Vagina (tissue), 2 donors: ENCODE results near the gene PUS3.

ENCODE experiments used
- POLR2A ChIP-seq, 2 donors: fragments of 450-650 bp; IDR thresholded peaks; one replicate each; pipeline ENCODE4 v1.6.1; 2017; ENCODE audit warnings: antibody characterized with exemption in 2 of 2, mild to moderate bottlenecking in 2 of 2, moderate library complexity in 2 of 2
- POLR2AphosphoS5 ChIP-seq, 2 donors: sonication (generic); formaldehyde crosslinking; IDR thresholded peaks; one replicate each; pipeline ENCODE4 v1.9.0; 2017; ENCODE audit warnings: antibody characterized with exemption in 2 of 2, mild to moderate bottlenecking in 2 of 2, low read depth in 1 of 2; ENCODE audit not compliant: insufficient read depth in 1 of 2
- TF ChIP-seq, protein P1 (sequence below), 3 experiments: fragments of 450-650 bp in 2 of 3; fragments of 200-600 bp in 1 of 3; sonication (generic) in 1 of 3; IDR thresholded peaks; one replicate each; pipeline ENCODE4 v1.5.1; 2017 to 2019; ENCODE audit warnings: antibody characterized with exemption in 3 of 3, mild to moderate bottlenecking in 2 of 3, moderate library complexity in 2 of 3

DNA sequence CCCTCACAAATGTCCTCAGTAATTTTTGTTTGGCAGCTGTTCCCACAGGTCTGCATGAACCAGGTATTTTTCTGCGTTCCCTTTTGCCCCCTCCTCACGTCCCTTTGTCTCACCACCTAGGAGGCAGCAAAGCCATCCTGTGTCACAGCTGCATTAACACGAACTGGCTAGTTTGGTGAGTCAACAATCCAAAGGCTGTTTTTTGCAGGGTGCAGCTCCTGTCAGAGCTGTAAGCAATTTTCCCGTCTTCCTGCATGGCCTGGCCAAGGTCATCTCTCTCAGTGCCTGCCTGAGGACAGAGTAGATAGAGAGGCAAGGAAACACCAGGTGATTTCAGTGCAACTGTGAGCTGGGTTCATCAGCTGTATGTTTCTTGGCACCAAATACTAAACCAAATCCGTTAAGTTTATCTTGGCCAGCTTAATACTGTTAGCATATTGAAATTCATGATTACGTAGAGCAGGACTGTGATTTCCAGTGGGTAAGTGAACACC, 22.3 kb upstream of the PUS3 start:
- TF ChIP-seq, protein P1, sequence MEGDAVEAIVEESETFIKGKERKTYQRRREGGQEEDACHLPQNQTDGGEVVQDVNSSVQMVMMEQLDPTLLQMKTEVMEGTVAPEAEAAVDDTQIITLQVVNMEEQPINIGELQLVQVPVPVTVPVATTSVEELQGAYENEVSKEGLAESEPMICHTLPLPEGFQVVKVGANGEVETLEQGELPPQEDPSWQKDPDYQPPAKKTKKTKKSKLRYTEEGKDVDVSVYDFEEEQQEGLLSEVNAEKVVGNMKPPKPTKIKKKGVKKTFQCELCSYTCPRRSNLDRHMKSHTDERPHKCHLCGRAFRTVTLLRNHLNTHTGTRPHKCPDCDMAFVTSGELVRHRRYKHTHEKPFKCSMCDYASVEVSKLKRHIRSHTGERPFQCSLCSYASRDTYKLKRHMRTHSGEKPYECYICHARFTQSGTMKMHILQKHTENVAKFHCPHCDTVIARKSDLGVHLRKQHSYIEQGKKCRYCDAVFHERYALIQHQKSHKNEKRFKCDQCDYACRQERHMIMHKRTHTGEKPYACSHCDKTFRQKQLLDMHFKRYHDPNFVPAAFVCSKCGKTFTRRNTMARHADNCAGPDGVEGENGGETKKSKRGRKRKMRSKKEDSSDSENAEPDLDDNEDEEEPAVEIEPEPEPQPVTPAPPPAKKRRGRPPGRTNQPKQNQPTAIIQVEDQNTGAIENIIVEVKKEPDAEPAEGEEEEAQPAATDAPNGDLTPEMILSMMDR (IDR thresholded peaks at IDR 0.05) = no peak
- TF ChIP-seq POLR2A (IDR thresholded peaks at IDR 0.05) (no peak), POLR2AphosphoS5 (IDR thresholded peaks at IDR 0.05; ENCODE audit: insufficient read depth in 1 of 2, low read depth in 1 of 2) (no peak)
